Measurements from ENCODE around the gene ST6GAL1.
A peak's percentile ranks its signal among the peaks of the same experiment; 100 is the strongest.
"Not testable (repeated sequence)": the region's sequence is repeated elsewhere in the genome, so short reads cannot be mapped to it uniquely, and the experiment has no call there.

Gene ST6GAL1

GRCh38 chr3:186989429-186989828, 59.1 kb downstream of the ST6GAL1 start:
- H3K27me3 Mint-ChIP-seq (ENCODE audit: low read depth): no peaks in the 10 kb centered on the region
- no peak for TF ChIP-seq CTCF (IDR thresholded peaks at IDR 0.05; ENCODE audit: unreplicated experiment in 3 of 3)

GRCh38 chr3:186990277-186990676, 60.0 kb downstream of the ST6GAL1 start:
- Mint-ChIP-seq H3K4me3 (no peak overlapping the region), H3K36me3 (ENCODE audit: low read depth) (peaks cover 40% of the 10 kb centered on the region), H3K9me3 (no peaks in the 10 kb centered on the region), H3K27me3 (ENCODE audit: low read depth) (no peaks in the 10 kb centered on the region), H3K4me1 (peaks cover 16% of the 10 kb centered on the region), H3K27ac (no peak overlapping the region)
- TF ChIP-seq CTCF (IDR thresholded peaks at IDR 0.05; ENCODE audit: unreplicated experiment in 3 of 3): no peak

More at GRCh38 chr3:186989429-186989828, 59.1 kb downstream of the ST6GAL1 start:
- Mint-ChIP-seq H3K4me1 (peaks cover 16% of the 10 kb centered on the region), H3K36me3 (ENCODE audit: low read depth) (peaks cover 42% of the 10 kb centered on the region), H3K27ac (peak overlapping the region in 1 of 3 experiments; percentile 28), H3K9me3 (no peaks in the 10 kb centered on the region), H3K4me3 (no peak overlapping the region)

- no peaks in the 10 kb centered on the region for H3K9me3 Mint-ChIP-seq
- peak overlapping the region; percentile 41 to 89 (median 44) for H3K27ac Mint-ChIP-seq
- H3K27me3 Mint-ChIP-seq (ENCODE audit: low read depth): no peaks in the 10 kb centered on the region
- H3K4me1 Mint-ChIP-seq: peaks cover 13% of the 10 kb centered on the region
- no peak for TF ChIP-seq CTCF (IDR thresholded peaks at IDR 0.05; ENCODE audit: unreplicated experiment in 3 of 3)
- peaks cover 37% of the 10 kb centered on the region for H3K36me3 Mint-ChIP-seq (ENCODE audit: low read depth)
- no peak overlapping the region for H3K4me3 Mint-ChIP-seq
These were observed 60.6 kb downstream of the ST6GAL1 start for GRCh38 chr3:186990878-186991308.

GRCh38 chr3:186991470-186991869, 61.1 kb downstream of the ST6GAL1 start:
- no peak overlapping the region for H3K4me3 Mint-ChIP-seq
- H3K9me3 Mint-ChIP-seq: no peaks in the 10 kb centered on the region
- peaks cover 34% of the 10 kb centered on the region for H3K36me3 Mint-ChIP-seq (ENCODE audit: low read depth)
- H3K27me3 Mint-ChIP-seq (ENCODE audit: low read depth): no peaks in the 10 kb centered on the region
- TF ChIP-seq CTCF (IDR thresholded peaks at IDR 0.05; ENCODE audit: unreplicated experiment in 3 of 3): no peak
- peaks cover 8% of the 10 kb centered on the region for H3K4me1 Mint-ChIP-seq
- H3K27ac Mint-ChIP-seq: peak overlapping the region in 2 of 3 experiments; percentile 12 to 44

- H3K9me3 Mint-ChIP-seq, H3K4me1 Mint-ChIP-seq: not testable (repeated sequence)
These were observed 61.8 kb downstream of the ST6GAL1 start for GRCh38 chr3:186992096-186992495.

GRCh38 chr3:186993210-186993782, 63.0 kb downstream of the ST6GAL1 start:
- H3K4me1 Mint-ChIP-seq: peaks cover 8% of the 10 kb centered on the region
- no peaks in the 10 kb centered on the region for H3K9me3 Mint-ChIP-seq
- peak overlapping the region; percentile 16 to 83 (median 42) for H3K27ac Mint-ChIP-seq
- no peak for TF ChIP-seq CTCF (IDR thresholded peaks at IDR 0.05; ENCODE audit: unreplicated experiment in 3 of 3)
- H3K4me3 Mint-ChIP-seq: no peak overlapping the region
- no peaks in the 10 kb centered on the region for H3K27me3 Mint-ChIP-seq (ENCODE audit: low read depth)
- H3K36me3 Mint-ChIP-seq (ENCODE audit: low read depth): peaks cover 31% of the 10 kb centered on the region

More at GRCh38 chr3:186992096-186992495, 61.8 kb downstream of the ST6GAL1 start:
- H3K27ac Mint-ChIP-seq: peak overlapping the region in 1 of 3 experiments; percentile 12
- H3K36me3 Mint-ChIP-seq (ENCODE audit: low read depth): peaks cover 35% of the 10 kb centered on the region
- not testable (repeated sequence) for H3K4me3 Mint-ChIP-seq; H3K27me3 Mint-ChIP-seq (ENCODE audit: low read depth)

Data from nephron (organoid).